ENCODE results near the gene UTP4. TPM values are rescaled to one million over a fixed set of nuclear protein-coding genes. Genes with fewer than 3 reads are reported as not detected.

The UTP4 gene
- total and polyA plus RNA-seq, 2 donors (not counting 3 experiments of a cell fraction or from before 2014, with no cell fraction given): 56.1 to 59.5 TPM

DNA sequence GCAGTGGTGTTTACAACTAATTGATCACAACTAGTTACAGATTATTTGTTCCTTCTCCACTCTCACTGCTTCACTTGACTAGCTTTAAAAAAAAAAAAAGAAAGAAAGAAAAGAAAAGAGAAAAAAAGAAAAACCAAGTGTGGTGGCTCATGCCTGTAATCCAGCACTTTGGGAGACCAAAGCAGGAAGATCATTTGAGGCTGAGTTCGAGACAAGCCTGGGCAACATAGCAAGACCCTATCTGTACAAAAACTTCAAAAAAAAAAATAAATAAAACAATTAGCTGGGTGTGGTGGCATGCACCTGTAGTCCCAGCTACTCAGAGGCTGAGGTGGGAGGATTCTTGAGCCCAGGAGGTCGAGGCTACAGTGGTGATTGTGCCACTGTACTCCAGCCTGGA, 58.7 kb downstream of the UTP4 start:
- intact Hi-C loops (cut with micrococcal nuclease): no loop called here

More for the DNA sequence above, 58.7 kb downstream of the UTP4 start:
- H2AFZ ChIP-seq (ENCODE audit: low read depth, low read length): no peak overlapping the region
- H3K4me2 ChIP-seq (ENCODE audit: insufficient read depth, low read length): no peak overlapping the region
- H3K27me3 ChIP-seq (ENCODE audit: control insufficient read depth in 2 of 2, insufficient read depth in 2 of 2, low read length in 2 of 2): no peaks in the 10 kb centered on the region
- H3K27ac ChIP-seq (ENCODE audit: insufficient read depth, low read depth, low read length): no peak overlapping the region
- H4K20me1 ChIP-seq (replicated peaks; ENCODE audit: control insufficient read depth, extremely low read depth, insufficient read depth, low read length): peaks cover 4% of the 10 kb centered on the region
- ChIA-PET POLR2A (interaction anchor here (0.7 kb wide), 1 partner anchor 47 kb away, joined by 5 read pairs; no protein-coding TSS in a partner anchor), CTCF (interaction anchor here (0.8 to 1.2 kb wide), 5 partner anchors 11 to 94 kb away, joined by 3 to 5 read pairs (median 3); no protein-coding TSS in a partner anchor)
- no peaks in the 10 kb centered on the region for H3K9me1 ChIP-seq (replicated peaks; ENCODE audit: control insufficient read depth, extremely low read depth, insufficient read depth, low read length)
- TF ChIP-seq, protein P1, sequence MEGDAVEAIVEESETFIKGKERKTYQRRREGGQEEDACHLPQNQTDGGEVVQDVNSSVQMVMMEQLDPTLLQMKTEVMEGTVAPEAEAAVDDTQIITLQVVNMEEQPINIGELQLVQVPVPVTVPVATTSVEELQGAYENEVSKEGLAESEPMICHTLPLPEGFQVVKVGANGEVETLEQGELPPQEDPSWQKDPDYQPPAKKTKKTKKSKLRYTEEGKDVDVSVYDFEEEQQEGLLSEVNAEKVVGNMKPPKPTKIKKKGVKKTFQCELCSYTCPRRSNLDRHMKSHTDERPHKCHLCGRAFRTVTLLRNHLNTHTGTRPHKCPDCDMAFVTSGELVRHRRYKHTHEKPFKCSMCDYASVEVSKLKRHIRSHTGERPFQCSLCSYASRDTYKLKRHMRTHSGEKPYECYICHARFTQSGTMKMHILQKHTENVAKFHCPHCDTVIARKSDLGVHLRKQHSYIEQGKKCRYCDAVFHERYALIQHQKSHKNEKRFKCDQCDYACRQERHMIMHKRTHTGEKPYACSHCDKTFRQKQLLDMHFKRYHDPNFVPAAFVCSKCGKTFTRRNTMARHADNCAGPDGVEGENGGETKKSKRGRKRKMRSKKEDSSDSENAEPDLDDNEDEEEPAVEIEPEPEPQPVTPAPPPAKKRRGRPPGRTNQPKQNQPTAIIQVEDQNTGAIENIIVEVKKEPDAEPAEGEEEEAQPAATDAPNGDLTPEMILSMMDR (IDR thresholded peaks at IDR 0.05; ENCODE audit: extremely low read depth in 1 of 2, insufficient read depth in 1 of 2, low read depth in 1 of 2, low read length in 2 of 2): no peak
- TF ChIP-seq, protein P2, sequence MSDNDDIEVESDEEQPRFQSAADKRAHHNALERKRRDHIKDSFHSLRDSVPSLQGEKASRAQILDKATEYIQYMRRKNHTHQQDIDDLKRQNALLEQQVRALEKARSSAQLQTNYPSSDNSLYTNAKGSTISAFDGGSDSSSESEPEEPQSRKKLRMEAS (IDR thresholded peaks at IDR 0.05; ENCODE audit: insufficient read depth, insufficient read length): no peak
- TF ChIP-seq JUN (IDR thresholded peaks at IDR 0.05; ENCODE audit: borderline replicate concordance, insufficient read depth, insufficient read length, low read depth) (no peak), MYC (IDR thresholded peaks at IDR 0.05; ENCODE audit: low read depth, low read length) (no peak), FOS (IDR thresholded peaks at IDR 0.05; ENCODE audit: borderline replicate concordance, insufficient read depth, low read length) (no peak)
- no peak overlapping the region for H3K9ac ChIP-seq (replicated peaks; ENCODE audit: extremely low read depth, insufficient read depth, low read length)
- FAIRE-seq (no peak), DNase-seq (ENCODE audit: low read depth, low spot score) (no peak)
- no peak overlapping the region for H3K4me3 ChIP-seq (replicated peaks in 1 of 3; ENCODE audit: insufficient read depth in 1 of 3, low read depth in 1 of 3, low read length in 3 of 3)
- H3K36me3 ChIP-seq (ENCODE audit: control insufficient read depth in 2 of 2, extremely low read depth in 1 of 2, insufficient read depth in 2 of 2, low read length in 2 of 2): no peaks in the 10 kb centered on the region
- H3K4me1 ChIP-seq (ENCODE audit: control insufficient read depth, extremely low read depth, insufficient read depth, low read length): peaks cover 31% of the 10 kb centered on the region
- dilution Hi-C loops (cut with MboI; ENCODE audit: extremely low pct_ligation_motif_present, low sequenced_read_pairs): no loop called here
- no TSS peak for BruUV-seq (replicated peaks)
- H3K9me3 ChIP-seq (replicated peaks; ENCODE audit: control insufficient read depth, insufficient read depth, low read length): no peaks in the 10 kb centered on the region
- H3K79me2 ChIP-seq (ENCODE audit: control insufficient read depth, insufficient read depth, low read length): peaks cover 84% of the 10 kb centered on the region

All from endothelial cell of umbilical vein (primary cell).